KBM-7 (cell line): ENCODE data around the gene TMEM215.
"Not testable (repeated sequence)": the region's sequence is repeated elsewhere in the genome, so short reads cannot be mapped to it uniquely, and the experiment has no call there.

ENCODE experiments used
- DNase-seq: peaks from one replicate; pipeline ENCODE4 v3.0.0-alpha.2; 2015
- in situ Hi-C: fragments of 300-500 bp; cut with MboI; formaldehyde crosslinking; loops from 2 replicates; pipeline ENCODE4 v1.14.3; 2020; ENCODE audit warnings: low sequenced_read_pairs, low pct_unique_long_range_greater_than_20kb, mixed read lengths

TMEM215 gene, protein sequence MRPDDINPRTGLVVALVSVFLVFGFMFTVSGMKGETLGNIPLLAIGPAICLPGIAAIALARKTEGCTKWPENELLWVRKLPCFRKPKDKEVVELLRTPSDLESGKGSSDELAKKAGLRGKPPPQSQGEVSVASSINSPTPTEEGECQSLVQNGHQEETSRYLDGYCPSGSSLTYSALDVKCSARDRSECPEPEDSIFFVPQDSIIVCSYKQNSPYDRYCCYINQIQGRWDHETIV

GRCh38 chr9:32783168-32783891 lies at the start of gene TMEM215:
Gene TMEM215 (plus strand): TSS chr9:32783540. CDS start chr9:32784184, 644 bp downstream.
- in situ Hi-C loops: no loop called here
- DNase-seq: no peak

DNA sequence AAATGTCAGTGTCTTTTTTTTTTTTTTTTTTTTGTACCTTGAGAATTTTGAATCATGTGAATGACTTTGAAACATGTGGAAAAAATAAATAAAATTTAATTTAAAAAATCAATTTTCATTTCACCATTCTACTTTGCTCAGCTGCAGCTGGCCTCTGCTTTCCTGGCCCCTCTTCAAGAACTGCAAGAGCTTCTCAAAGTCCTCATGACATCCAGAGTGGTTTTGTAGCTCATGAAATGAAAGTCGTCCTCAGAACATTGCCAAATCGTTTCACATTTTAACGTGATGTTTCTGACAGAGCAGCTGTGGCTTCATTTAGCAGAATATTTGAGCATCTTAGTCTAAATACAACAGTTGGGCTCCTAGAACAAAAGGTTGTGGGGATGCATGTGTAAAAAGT lies 47.9 kb upstream of the TMEM215 start:
- in situ Hi-C loops: no loop called here
- DNase-seq: no peak

- in situ Hi-C loops: no loop called here
- no peak for DNase-seq
Measured at GRCh38 chr9:32737378-32737777, 46.0 kb upstream of the TMEM215 start.

DNA sequence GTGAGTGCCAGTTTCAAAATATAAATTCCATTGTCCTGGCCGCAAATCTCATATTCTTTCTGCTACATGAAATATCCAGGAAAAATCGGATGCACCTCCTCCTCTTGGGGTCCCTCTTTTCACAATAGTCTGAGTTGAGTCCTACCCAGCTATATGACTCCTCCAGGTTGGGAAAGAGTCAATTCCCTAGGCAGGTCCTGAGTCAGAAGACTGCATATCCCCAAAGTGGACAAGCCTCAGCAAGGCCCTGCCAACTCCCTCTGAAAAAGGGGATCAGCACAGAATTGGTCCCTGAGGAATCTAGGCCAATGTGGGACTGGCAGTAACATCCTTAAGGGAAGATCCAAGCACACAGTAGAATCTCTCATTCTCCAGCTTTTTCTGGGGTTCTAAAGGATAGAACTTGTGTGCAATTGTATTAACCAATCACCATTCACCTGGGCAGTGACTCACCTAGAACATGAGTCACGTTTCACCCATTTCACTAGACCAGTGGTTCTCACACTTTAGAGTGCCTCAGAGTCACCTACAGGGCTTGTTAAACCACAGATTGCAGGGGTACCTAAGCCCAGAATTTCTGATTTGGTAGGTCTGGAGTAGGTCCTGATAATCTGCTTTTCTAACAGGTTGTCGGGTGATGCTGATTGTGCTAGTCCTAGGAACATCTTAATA lies 44.7 kb upstream of the TMEM215 start:
- in situ Hi-C loops: no loop called here
- DNase-seq: no peak

DNA sequence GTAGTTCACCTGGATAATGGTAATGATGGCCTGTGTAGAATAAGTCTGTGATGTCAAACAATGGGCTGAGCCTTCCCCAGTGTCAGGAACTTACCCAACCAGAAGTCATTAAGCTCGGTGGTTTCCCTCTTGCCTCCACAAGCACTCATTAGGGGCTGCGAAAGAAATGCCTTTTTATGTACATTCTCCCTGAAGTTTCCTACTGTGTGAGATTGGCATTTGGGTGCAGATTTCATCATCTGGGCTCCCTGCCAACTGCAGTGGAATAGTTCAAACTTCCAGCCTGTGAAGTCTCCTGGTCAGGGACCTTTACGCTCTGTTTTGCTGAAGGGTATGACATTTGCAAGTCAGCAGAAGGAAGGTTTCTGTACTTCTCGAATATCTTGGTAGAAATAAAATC lies 41.6 kb upstream of the TMEM215 start:
- DNase-seq: no peak
- in situ Hi-C loops: no loop called here

GRCh38 chr9:32742296-32742695 lies 41.0 kb upstream of the TMEM215 start:
- in situ Hi-C loops: no loop called here
- DNase-seq: no peak

GRCh38 chr9:32748013-32748412 lies 35.3 kb upstream of the TMEM215 start:
- in situ Hi-C loops: no loop called here
- no peak for DNase-seq

- DNase-seq: no peak
- in situ Hi-C loops: loop anchor here (25.0 kb wide), 1 partner anchor 93 kb away; no protein-coding TSS in a partner anchor
Measured at GRCh38 chr9:32755730-32756129, 27.6 kb upstream of the TMEM215 start.

- no peak for DNase-seq
- in situ Hi-C loops: loop anchor here (25.0 kb wide), 1 partner anchor 102 kb away; no protein-coding TSS in a partner anchor
Measured at GRCh38 chr9:32764139-32764538, 19.2 kb upstream of the TMEM215 start.

DNA sequence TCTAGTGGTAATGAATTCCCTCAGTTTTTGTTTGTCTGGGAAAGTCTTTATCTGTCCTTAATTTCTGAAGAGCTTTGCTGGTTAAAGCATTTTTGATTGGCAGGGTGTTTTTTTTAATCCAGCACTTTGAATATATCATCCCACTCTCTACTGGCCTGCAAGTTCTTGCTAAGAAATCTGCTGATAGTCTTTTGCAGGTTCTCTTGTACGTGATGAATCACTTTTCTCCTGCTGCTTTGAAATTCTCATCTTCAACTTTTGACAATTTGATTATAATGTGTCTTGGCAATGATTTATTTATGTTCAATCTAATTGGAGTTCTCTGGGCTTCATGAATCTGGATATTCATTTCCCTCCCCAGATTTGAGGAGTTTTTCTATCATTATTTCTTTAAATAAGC lies 8.1 kb upstream of the TMEM215 start:
- in situ Hi-C loops: no loop called here
- DNase-seq: no peak

GRCh38 chr9:32776201-32776600 lies 7.1 kb upstream of the TMEM215 start:
- in situ Hi-C loops: no loop called here
- no peak for DNase-seq

GRCh38 chr9:32782476-32783167 lies 718 bp upstream of the TMEM215 start:
- in situ Hi-C loops: no loop called here
- no peak for DNase-seq

GRCh38 chr9:32787816-32788215 lies 4.5 kb downstream of the TMEM215 start:
- in situ Hi-C loops: no loop called here
- DNase-seq: no peak

DNA sequence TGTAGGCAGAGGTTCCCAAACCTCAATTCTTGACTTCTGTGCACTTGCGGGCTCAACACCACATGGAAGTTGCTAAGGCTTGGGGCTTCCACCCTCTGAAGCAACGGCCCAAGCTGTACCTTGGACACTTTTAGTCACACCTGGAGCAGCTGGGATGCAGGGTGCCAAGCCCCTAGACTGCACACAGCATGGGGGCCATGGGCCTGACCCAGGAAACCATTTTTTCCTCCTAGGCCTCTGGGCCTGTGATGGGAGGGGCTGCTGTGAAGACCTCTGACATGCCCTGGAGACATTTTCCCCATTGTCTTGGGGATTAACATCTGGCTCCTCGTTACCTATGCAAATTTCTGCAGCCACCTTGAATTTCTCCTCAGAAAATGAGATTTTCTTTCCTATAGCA lies 12.7 kb downstream of the TMEM215 start:
- in situ Hi-C loops, DNase-seq: not testable (repeated sequence)

DNA sequence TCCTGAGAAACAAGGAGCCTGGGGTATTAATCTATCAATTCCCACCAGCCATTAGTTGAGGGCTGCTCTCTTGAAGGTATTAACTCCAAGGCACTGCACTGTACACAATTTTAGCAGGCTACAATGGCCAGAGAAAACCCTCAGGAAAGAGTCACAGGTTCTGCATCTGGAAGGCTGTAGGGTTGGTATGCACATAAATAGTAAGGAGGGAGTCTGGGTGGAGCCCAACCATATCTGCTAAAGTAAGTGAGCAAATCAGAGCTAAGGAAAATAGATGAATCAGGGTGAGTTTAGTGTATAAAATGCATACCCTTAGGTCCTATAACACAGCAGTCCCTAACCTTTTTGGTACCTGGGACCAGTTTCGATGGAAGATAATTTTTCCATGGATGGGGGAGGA lies 18.2 kb downstream of the TMEM215 start:
- in situ Hi-C loops: no loop called here
- no peak for DNase-seq

- DNase-seq: no peak
- in situ Hi-C loops: no loop called here
Measured at GRCh38 chr9:32807217-32807616, 23.9 kb downstream of the TMEM215 start.

GRCh38 chr9:32811246-32811645 lies 27.9 kb downstream of the TMEM215 start:
- no peak for DNase-seq
- in situ Hi-C loops: no loop called here

DNA sequence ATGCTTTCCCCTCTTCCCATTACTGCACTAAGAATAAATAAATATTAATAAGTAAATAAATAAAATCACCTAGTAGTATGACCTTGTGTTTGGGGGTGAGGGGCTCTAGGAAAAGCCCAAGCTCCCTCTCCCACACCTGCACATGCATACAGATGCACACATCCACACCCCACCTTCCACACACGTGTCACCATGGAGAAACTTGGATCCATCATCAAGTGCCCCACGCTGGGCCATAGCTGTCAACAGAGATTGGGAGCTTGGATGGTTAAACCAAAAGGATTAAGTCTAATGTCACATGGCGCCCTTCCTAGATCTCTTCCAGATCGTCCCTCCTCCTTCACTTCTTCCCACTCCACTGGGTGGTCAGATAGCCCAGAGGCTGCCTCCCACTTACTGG lies 37.0 kb downstream of the TMEM215 start:
- in situ Hi-C loops: no loop called here
- DNase-seq: no peak

- DNase-seq: no peak
- in situ Hi-C loops: no loop called here
Measured at GRCh38 chr9:32823101-32823500, 39.8 kb downstream of the TMEM215 start.

DNA sequence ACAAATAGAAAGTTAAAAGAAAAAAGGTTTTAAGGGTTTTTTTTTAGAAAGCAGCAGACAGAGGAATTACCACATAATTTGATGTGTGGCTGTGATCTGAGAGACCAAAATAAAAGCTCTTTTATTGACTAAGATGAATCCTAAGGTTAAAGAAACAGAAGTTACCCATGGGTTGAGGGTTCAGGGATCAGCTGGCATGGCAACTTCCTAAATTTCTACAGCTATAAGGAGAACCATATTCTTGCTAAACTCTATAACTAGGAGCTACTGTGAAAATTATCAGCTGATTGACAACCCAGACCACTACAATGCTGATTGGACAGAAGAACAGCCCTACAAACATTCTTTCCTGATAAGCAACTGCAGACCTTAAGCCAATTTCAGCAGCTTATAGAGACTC lies 40.2 kb downstream of the TMEM215 start:
- no peak for DNase-seq
- in situ Hi-C loops: no loop called here
